Uterus (tissue), 2 donors: ENCODE data around the gene KMT2A.

Experiments
- POLR2A ChIP-seq, 2 donors: fragments of 450-650 bp; IDR thresholded peaks; one replicate each; pipeline ENCODE4 v1.6.1; 2016; ENCODE audit warnings: antibody characterized with exemption in 2 of 2, mild to moderate bottlenecking in 1 of 2, moderate library complexity in 1 of 2
- TF ChIP-seq, protein P1 (sequence below), 4 experiments: fragments of 200-600 bp in 2 of 4; fragments of 450-650 bp in 2 of 4; sonication (generic) in 2 of 4; IDR thresholded peaks; one replicate each; pipeline ENCODE4 v1.5.1; 2016 to 2019; ENCODE audit warnings: antibody characterized with exemption in 4 of 4, mild to moderate bottlenecking in 2 of 4, moderate library complexity in 1 of 4

GRCh38 chr11:118545533-118545932 is 109.2 kb downstream of the KMT2A start:
- TF ChIP-seq POLR2A (IDR thresholded peaks at IDR 0.05), result no peak
- TF ChIP-seq, protein P1, sequence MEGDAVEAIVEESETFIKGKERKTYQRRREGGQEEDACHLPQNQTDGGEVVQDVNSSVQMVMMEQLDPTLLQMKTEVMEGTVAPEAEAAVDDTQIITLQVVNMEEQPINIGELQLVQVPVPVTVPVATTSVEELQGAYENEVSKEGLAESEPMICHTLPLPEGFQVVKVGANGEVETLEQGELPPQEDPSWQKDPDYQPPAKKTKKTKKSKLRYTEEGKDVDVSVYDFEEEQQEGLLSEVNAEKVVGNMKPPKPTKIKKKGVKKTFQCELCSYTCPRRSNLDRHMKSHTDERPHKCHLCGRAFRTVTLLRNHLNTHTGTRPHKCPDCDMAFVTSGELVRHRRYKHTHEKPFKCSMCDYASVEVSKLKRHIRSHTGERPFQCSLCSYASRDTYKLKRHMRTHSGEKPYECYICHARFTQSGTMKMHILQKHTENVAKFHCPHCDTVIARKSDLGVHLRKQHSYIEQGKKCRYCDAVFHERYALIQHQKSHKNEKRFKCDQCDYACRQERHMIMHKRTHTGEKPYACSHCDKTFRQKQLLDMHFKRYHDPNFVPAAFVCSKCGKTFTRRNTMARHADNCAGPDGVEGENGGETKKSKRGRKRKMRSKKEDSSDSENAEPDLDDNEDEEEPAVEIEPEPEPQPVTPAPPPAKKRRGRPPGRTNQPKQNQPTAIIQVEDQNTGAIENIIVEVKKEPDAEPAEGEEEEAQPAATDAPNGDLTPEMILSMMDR (IDR thresholded peaks at IDR 0.05), result no peak
